GM04504 (cell line): Measurements from ENCODE around the gene STEAP1B.

ENCODE experiments used
- DNase-seq: peaks from one replicate; pipeline ENCODE4 v3.0.0-alpha.2; 2012; ENCODE audit warnings: low read depth

Gene STEAP1B

GRCh38 chr7:22400150-22400814, 99.7 kb downstream of the STEAP1B start:
- DNase-seq: no peak

GRCh38 chr7:22399546-22399945, 100.4 kb downstream of the STEAP1B start:
- DNase-seq: no peak

- no peak for DNase-seq
These were observed 100.9 kb downstream of the STEAP1B start for GRCh38 chr7:22399091-22399490.

- no peak for DNase-seq
These were observed 102.0 kb downstream of the STEAP1B start for GRCh38 chr7:22397981-22398380.

GRCh38 chr7:22395222-22395621, 104.8 kb downstream of the STEAP1B start:
- no peak for DNase-seq

- DNase-seq: no peak
These were observed 105.2 kb downstream of the STEAP1B start for GRCh38 chr7:22394739-22395138.

GRCh38 chr7:22393913-22394729, 105.9 kb downstream of the STEAP1B start:
- peak; percentile 9 for DNase-seq

GRCh38 chr7:22390516-22390915, 109.5 kb downstream of the STEAP1B start:
- no peak for DNase-seq

GRCh38 chr7:22389892-22390291, 110.1 kb downstream of the STEAP1B start:
- no peak for DNase-seq

GRCh38 chr7:22387583-22387982, 112.4 kb downstream of the STEAP1B start:
- peak; percentile 14 for DNase-seq

- DNase-seq: no peak
These were observed 113.1 kb downstream of the STEAP1B start for GRCh38 chr7:22386865-22387264.

GRCh38 chr7:22386206-22386858, 113.7 kb downstream of the STEAP1B start:
- no peak for DNase-seq

GRCh38 chr7:22385326-22385725, 114.7 kb downstream of the STEAP1B start:
- no peak for DNase-seq

- DNase-seq: no peak
These were observed 119.7 kb downstream of the STEAP1B start for GRCh38 chr7:22380333-22380732.

- no peak for DNase-seq
These were observed 121.6 kb downstream of the STEAP1B start for GRCh38 chr7:22378199-22378980.

- DNase-seq: no peak
These were observed 122.3 kb downstream of the STEAP1B start for GRCh38 chr7:22377703-22378102.

GRCh38 chr7:22375359-22376048, 124.5 kb downstream of the STEAP1B start:
- peak; percentile 27 for DNase-seq

- DNase-seq: no peak
These were observed 126.1 kb downstream of the STEAP1B start for GRCh38 chr7:22373911-22374310.

GRCh38 chr7:22373388-22373787, 126.6 kb downstream of the STEAP1B start:
- DNase-seq: no peak

- no peak for DNase-seq
These were observed 127.1 kb downstream of the STEAP1B start for GRCh38 chr7:22372863-22373262.

- no peak for DNase-seq
These were observed 128.1 kb downstream of the STEAP1B start for GRCh38 chr7:22371878-22372277.
